HG02885 (cell line): ENCODE data around the gene TUBA4A.
"Not testable (repeated sequence)": the region's sequence is repeated elsewhere in the genome, so short reads cannot be mapped to it uniquely, and the experiment has no call there.

Source experiments
- ATAC-seq: cut with Tn5 transposase; IDR thresholded peaks from one replicate; pipeline ENCODE4 v1.9.1; 2021; ENCODE audit warnings: mild to moderate bottlenecking; ENCODE audit not compliant: unreplicated experiment, poor library complexity

Gene TUBA4A

DNA sequence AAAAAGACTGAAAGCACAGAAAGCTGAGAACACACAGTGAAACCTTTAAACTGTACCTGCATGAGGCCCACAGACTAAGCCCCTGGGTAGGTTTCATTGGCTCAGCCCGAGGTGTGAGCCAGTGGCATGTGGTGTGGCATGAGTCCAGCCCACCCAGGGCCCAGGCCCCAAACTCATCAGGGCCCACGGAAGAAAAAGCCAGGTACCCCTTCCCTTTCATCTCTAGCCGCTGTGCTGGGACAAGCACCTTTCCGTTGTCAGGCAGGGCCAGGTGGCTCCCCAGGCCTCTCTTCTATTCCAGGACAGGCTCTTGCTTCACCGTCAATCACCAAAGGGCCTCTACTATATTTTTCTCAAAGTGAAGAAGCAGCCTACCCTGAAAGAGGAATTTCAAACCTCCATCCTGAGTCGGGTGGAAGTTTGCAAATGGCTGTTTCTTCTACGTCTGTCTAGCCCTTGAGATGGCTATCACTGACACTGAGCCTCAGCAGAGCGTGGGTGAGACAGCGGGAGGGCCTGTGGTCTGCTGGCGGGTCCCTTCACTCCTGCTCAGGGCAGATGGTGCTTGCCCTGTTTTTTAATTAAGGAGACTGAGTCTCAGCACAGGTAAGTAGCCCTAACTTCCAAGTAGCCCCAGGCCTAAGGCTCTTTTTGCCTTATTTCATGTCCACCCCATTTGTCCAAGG is 34.0 kb upstream of the TUBA4A start:
- ATAC-seq, result no peak

DNA sequence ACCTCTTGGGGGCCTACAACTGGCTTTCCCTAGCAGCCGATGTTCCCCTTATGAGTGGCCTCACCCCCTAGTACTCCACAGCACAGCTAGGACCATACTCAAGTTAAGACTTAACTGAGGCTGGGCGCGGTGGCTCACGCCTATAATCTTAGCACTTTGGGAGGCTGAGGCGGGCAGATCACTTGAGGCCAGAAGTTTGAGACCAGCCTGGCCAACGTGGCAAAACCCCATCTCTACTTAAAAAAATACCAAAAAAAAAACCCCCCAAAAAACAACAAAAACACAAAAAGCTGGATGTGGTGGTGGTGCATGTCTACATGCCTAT is 33.4 kb upstream of the TUBA4A start:
- not testable (repeated sequence) for ATAC-seq

DNA sequence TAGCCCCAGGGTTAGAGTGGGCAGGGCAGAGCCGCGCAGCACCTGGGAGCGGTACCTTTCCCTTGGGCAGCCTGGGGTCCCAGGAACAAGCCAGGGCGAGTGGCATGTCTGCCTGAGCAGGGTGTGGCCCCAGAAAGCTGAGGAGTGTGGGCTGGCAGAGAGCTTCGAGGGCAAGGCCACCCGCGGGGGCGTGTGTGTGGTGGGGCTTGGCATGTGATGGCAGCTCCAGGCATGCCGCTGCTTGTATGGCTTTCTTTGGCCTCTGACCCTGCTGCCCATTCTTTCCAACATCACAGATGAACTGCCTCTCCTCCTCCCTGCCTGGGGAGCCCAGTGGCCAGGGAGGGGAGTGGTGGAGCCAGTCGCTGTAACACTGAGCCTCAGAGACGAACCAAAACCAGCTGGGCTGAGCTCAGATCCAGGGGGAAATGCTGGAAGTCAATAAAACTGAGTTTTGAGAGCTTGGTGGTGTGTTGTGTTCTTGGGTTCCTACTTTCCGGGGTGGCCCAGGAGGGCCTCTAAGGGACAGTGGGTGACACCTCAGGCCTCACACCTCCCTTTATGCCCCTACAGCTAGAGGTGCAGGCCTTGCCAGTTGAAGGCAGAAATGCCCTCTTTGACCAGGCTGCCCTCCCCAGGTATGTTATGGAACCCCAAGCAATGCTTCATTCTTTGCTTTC is 32.9 kb upstream of the TUBA4A start:
- no peak for ATAC-seq

DNA sequence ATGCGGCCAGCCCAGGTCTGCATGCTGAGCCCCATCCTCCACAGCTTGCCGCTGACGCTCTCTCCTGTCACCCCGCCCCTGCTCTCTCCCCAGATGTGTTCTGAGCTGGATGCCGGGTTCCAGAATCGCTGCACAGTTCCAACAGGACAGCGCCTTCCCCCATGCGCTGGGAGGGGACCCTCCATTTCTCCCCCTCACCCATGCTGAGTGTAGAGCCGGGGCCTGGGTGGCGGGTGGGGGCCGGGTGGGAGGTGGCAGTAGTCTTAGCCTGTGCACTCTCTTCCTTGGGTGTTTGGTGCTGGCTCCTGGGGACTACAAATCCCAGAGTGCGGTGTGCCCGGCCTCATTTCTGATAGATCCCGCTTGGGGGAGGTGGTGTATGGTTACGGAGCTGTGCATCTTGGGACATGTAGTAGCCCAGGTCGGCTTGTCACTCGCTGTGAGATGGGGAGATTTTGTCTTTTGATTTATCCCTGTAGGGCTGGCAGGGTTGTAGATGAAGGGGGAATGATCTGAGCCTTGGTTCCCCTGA is 32.2 kb upstream of the TUBA4A start:
- no peak for ATAC-seq

DNA sequence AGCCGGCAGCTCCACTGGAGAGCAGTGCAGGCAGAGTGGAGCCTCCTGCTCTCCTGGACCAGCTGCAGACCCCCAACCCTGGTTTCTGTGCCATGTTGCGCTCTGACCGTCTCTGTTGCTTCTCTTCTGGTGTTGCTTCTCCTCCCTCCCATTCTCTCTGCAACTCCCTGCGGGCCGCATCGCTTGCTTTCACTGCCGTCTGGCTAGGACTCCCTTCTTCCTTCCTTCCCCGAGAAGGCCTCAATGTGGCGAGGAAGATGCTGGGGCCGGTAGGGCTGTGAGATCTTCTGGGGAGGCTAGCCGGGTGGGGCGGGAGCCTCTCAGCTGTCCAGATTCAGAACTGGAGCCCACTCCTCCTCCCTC is 31.6 kb upstream of the TUBA4A start:
- no peak for ATAC-seq

DNA sequence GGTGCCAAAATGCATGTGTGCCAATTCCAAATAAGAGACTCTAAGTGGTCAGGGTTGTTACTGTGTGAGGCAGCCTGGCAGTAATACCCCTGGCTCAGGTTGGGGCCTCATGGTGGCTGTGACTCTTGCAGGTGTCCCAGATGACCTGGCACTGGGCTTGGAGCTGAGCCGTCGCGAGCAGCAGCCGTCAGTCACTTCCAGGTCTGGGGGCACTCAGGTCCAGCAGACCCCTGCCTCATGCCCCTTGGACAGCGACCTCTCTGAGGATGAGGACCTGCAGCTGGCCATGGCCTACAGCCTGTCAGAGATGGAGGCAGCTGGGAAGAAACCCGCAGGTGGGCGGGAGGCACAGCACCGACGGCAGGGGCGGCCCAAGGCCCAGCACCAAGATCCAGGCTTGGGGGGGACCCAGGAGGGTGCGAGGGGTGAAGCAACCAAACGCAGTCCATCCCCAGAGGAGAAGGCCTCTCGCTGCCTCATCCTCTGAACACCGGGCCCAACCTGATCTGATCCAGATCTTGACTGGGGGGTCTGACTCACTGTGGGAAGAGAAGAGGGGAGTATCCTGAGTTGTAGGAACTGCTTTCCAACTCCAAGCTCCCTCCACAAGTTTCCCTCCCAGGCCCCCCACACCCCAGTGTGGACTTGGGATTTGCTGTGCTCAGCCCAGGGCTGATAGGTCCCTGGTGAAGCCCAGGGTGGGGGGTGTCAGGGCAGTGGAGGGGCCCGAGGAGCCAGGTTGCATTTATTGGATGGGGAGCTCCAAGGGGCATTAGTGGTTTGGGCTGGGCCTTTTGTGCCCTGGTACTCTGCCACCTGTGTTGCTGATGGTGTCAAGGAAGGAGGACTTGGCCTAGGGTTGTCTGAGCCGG is 31.0 kb upstream of the TUBA4A start:
- ATAC-seq, result no peak

DNA sequence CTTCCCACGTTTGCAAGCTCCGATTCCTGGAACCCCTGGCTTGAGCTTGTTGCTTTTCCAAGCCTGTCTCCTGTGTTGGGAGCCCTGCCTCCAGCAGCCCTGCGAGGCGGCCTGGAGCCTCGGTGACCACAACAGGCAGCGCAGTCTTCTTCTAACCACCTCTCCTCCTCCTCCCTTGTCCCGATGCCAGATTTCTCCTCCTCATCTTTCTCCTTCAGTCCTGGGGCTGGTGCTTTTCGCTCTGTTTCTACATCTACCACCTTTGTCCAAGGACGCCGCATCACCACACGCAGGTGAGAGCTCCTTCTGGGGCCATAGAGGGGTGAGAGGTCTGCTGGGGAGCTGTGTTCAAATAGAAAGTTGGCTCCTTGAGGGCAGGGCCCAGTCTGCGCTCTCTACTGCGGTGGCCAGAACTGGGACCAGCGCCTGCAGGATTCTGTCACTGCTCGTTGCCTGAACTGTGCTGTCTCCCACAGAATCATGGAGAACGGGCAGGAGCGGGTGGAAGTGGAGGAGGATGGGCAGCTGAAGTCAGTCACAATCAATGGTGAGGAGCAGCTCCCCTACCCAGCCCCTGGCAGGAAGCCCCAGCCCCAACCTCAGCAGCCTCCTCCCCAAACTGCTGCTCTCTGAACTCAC is 29.3 kb upstream of the TUBA4A start:
- no peak for ATAC-seq

DNA sequence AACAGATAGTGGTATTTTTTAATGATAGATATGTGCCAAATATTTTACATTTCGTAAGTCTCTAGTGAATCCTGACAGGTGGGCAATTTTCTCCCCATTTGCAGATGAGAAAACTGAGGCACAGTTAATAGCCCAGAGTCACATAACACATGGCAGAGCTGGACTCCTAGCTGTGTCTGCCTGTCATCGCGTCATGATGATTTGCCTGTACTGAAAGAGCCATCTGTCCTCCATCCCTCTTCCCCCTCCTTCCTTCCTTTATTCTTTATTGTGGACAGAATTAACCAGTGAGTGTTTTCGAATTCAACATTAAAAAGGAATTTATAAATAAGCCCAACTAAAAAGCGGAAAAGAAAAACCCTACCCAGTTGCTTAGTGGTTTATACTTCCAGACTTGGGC is 28.7 kb upstream of the TUBA4A start:
- ATAC-seq, result no peak

DNA sequence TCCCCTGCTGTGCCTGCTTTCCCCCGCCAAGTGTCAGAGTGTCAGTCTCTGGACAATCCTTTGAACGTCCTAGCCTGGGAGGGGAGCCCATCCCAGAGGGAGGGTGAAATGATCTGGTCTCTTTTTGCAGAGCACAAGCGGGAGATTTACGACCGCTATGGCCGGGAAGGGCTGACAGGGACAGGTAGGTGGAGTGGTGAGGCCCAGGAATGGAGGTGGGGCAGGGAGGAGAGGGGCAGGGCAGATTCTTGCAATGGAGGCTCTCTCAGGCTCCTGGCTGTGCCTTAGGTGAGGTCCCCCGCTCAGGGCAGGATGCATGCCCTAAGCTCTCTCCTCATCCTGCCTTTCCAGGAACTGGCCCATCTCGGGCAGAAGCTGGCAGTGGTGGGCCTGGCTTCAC is 27.9 kb upstream of the TUBA4A start:
- no peak for ATAC-seq

DNA sequence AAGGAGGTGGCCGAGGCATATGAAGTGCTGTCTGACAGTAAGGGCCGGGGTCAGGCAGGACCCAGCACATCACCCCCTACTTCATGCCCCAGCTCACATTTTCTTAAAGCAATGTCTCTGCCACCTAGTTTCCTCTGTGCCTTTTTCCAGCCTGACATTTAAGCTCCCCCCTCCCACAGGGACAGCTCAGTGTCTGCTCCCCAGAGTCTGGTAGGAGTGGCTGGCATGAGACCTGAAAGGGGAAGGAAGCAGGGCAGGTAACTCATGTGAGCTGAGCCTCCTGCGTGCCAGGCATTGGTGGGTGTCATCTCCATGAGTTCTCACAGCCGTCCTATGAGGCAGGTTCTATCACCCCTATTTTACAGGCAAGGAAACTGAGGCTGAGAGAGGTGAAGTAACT is 26.9 kb upstream of the TUBA4A start:
- no peak for ATAC-seq

DNA sequence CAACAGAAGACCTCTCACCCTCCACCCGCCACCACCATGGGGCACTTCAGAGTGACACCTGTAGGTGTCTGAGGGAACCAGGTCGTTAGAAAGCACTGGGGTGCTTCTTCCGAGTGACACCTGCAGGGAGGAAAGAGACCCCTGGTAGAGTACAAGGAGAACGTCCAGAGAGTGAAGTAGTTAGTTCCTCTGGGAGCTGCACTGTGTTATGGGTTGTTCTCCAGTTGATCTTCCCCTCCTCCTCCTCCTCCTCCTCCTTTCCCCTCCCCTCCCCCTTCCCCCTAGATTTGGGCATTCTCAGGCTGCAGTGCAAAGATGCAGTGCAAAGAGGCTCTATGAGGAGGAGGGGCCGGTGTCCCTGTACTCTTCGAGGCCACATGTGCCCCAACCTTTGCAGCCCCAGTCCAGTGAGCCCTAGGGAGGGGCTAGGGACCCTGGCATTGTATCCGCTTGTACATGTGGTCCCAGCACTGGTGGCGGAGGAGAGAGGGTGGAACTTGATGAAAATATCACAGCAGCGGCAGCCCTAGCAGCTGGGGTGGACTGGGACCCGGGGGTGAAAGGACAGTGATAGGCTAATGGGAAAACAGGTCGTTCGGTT is 26.3 kb upstream of the TUBA4A start:
- ATAC-seq, result no peak

DNA sequence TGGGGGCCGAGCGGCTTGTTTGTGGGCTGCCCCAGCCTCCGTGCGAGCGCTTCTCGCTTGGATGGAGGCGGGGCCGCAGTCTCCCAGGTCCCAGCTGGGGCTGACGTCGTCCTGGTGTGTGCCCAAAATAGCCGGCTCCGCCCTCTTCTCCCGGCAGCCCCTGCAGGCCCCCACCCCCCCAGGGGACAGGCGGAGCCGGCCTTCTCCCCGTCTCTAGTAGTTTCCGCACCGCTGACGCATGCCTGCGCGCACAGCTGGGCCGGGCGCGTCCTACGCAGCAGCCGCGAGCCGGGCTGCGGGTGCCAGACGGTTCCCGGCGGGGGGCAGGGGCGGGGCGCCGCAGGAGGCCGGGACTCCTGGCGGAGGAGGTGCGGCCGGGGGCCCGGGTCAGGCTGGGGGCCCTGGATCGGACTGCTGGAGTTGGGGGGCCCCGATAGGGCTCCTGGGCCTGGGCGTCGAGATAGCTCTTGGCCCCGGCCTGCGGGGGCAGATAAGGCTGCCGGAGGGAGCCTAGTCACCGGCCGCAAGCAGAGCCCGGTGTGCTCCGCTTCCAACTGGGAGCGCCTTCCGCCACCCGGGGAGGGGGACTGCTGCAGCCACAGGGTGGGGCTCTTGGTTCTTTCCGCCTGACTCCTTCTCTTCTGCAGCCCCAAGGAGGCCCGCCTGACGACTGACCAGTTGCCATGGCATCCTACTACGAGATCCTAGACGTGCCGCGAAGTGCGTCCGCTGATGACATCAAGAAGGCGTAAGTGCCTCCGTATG is 25.6 kb upstream of the TUBA4A start, which contains the start of gene DNAJB2:
TSS of gene DNAJB2 (plus strand) at position 216 of the 765 bp plus-strand sequence. CDS start at position 684, 468 bp downstream.
- peak; percentile 85 for ATAC-seq

DNA sequence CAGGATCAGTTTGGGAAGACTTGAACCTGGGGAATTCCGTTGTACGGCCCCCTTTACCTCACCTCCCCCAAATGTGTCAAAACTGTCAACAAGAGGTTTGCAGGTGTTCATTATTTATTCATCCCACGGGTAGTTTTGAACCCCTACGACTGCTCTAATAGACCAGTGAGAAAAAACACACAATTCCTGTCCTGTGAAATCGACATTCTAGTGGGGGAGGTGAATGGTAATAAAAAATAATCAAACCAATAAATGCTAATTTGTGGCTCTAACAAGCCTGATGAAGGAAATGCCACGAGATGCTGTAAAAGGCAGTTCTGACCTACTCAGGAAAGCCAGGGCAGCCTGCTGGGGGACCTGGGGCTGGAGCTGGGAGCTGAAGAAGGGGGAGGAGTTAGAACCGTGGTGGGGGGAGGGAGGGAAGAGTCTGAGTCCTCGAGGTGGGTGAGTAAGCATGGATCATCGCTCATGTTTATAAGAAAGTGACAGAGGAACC is 25.0 kb upstream of the TUBA4A start:
- no peak for ATAC-seq

DNA sequence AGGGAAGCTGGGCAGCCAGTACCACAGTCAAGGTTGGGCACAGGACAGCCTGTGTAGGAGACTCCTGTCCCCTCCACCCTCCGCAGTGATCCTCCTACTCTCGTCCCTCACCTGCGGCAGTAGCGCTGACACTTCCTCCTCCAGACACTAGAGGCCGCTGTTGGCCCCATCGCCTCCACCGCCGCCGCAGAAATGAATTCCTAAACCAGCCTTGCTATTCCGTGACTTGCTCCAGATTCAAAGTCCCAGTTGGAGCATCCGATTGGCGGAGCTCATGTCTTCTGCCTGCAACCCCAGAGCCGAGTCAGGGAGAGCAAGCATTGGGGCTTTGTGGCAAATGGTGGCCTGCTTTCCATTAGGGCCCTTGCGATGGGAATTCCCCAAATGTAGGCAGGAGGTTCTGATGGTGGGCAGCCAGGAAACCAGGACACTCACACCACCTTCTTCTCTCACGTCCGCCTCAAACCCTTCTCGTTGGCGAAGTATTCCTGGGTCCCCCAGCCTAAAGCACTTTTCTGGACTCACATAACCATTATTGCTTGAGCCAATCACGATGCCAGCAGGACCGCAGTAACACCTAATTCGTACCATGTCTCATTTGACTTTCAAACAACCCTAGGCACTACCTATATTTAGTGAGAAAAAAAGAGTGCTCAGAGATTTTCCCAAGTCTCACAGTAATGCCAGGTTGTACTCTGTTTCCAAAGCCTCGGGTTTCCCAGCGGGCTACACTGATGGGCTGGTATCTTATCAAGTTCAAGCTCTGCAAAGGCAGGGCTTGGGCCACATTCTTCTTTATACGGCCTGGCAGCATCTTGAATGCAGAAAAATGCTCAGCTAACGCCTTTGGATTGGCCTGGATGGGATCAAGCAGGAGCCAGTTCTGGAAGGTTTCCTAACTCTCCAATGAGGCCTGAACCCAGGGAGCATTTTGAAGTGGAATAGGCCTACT is 24.3 kb upstream of the TUBA4A start:
- peak; percentile 33 for ATAC-seq

DNA sequence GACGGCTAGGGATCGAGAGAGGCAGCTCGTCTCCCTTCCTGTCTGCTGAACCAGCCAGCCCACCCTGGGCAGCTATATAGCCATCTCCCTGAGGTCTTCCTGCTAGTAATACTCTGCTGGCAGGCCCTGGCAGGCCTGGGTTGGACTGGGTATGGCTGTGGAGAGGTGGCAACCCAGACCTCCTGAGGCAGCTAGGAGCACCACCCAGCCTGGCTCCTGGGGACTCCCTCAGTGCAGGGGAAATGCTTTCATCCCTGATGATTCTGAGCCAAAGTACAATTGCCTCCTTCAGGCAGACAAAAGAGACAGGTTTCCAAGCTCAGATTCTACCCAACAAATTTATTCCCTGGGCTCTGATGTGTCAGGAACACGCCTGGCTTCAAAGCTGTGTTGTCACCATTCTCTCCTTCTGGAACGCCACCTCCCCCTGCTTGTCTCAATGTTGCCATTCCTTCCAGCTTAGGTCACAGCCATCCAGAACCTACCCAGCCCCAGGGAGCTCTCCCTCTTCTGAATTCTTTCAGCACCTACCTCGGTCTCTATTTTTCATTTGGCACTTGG is 20.7 kb upstream of the TUBA4A start:
- ATAC-seq, result no peak

DNA sequence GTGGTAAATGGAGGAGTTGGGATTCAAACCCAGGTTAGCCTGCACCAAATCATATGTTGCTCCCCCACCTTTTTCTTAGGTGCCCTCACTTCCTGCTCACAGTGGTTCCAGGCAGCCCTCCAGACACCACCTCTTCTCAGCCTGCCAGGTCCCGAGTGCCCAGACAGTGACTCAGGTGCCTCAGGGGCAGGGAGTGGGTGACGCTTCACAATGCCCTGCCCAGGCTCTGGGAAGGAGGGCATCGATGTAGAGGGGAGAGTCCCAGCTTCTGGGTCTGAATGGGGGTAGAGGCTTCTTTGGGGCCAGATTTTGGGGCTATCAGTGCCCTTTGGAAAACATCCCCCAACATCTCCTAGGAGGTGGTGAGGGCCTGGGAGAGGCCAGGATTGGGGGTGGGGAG is 20.2 kb upstream of the TUBA4A start:
- ATAC-seq, result no peak

DNA sequence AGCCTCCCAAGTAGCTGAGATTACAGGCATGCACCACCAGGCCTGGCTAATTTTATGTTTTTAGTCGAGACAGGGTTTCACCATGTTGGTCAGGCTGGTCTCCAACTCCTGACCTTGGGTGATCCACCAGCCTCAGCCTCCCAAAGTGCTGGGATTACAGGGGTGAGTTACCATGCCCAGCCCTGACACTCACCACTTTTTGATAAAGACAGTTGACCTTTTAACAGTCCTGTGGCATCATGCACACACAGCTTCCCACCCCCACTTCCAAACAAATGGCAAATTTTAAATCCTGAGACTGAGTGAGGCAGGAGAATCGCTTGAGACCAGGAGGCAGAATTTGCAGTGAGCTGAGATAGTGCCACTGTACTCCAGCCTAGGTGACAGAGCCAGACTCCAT is 19.3 kb upstream of the TUBA4A start:
- no peak for ATAC-seq

DNA sequence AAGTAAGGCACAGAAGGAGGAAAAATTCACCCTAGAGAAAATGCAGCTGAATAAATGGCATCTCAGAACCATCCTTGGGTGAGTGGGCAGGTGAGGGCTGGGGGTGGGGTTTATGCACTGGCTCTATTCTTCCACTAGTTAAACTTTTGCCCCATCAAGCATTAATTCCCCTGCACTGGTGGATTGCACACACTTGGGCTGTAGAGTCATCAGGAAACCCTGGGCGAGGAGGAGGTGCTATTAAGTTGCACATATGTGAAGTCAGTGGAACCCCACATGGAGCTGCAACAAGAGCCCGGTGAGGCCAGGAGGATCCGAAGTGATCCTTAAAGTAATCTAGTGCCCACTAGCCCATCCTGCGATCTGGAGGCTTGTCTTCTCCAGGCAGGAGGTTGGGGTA is 18.6 kb upstream of the TUBA4A start:
- ATAC-seq, result no peak
